NT2/D1 (cell line): ENCODE data around the gene SH3BP5.

ENCODE experiments used
- DNase-seq: peaks from one replicate; pipeline ENCODE4 v3.0.0-alpha.2; 2011; ENCODE audit warnings: low read depth, low spot score
- H3K27me3 ChIP-seq: 2 replicates; pipeline ENCODE4 v1.6.0; 2011; ENCODE audit warnings: mild to moderate bottlenecking; ENCODE audit not compliant: insufficient read length, insufficient read depth
- H3K36me3 ChIP-seq: 2 replicates; pipeline ENCODE4 v1.6.1; 2011; ENCODE audit warnings: mild to moderate bottlenecking, low read length, mixed read lengths; ENCODE audit not compliant: insufficient read depth, insufficient read length
- H3K4me1 ChIP-seq: 2 replicates; pipeline ENCODE4 v1.5.1; 2011; ENCODE audit not compliant: insufficient read depth, insufficient read length
- H3K4me3 ChIP-seq: 2 replicates; pipeline ENCODE4 v1.5.1; 2011; ENCODE audit warnings: low read depth; ENCODE audit not compliant: insufficient read length
- H3K9ac ChIP-seq: 2 replicates; pipeline ENCODE4 v1.6.0; 2011; ENCODE audit warnings: low read depth; ENCODE audit not compliant: insufficient read length
- H3K9me3 ChIP-seq: 2 replicates; pipeline ENCODE4 v1.5.1; 2011; ENCODE audit warnings: mild to moderate bottlenecking, low read length; ENCODE audit not compliant: insufficient read depth
- SUZ12 ChIP-seq: IDR thresholded peaks from 2 replicates; pipeline ENCODE4 v1.6.1; 2011; ENCODE audit not compliant: insufficient read length, insufficient read depth; ENCODE audit errors: extremely low read depth
- YY1 ChIP-seq: IDR thresholded peaks from 2 replicates; pipeline ENCODE4 v1.6.1; 2011; ENCODE audit not compliant: insufficient read length, insufficient read depth
- ZNF274 ChIP-seq: IDR thresholded peaks from 2 replicates; pipeline ENCODE4 v1.6.1; 2011; ENCODE audit warnings: mild to moderate bottlenecking, low read depth, low read length

SH3BP5 gene

DNA sequence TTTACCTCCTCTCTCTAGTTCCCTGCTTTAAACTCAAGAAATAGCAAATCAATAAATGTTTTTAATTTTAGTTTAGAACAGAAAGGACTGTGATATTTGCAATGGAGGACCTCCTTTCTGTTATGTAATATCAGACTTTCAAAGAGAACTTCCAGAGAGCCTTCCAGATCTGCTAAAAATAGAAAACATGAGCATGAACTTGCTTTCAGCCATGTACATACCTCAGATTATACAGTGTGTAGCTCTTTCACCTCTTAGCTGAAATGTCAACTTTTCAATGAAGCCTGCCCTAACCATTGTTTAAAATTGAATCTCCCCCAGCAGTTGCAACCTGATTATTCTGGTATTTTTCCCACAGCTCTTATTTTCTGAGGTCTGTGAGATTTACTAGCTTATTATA is 113.7 kb downstream of the SH3BP5 start:
- DNase-seq: no peak
- Histone ChIP-seq H3K9me3 (no peaks in the 10 kb centered on the region), H3K36me3 (peaks cover 77% of the 10 kb centered on the region), H3K4me3 (no peak overlapping the region), H3K27me3 (no peaks in the 10 kb centered on the region), H3K9ac (no peak overlapping the region), H3K4me1 (no peaks in the 10 kb centered on the region)
- TF ChIP-seq ZNF274 (no peak), YY1 (no peak), SUZ12 (no peak)

- H3K4me1 ChIP-seq: no peaks in the 10 kb centered on the region
- no peak for DNase-seq
- peaks cover 83% of the 10 kb centered on the region for H3K36me3 ChIP-seq
- H3K9ac ChIP-seq: no peak overlapping the region
- TF ChIP-seq YY1 (no peak), ZNF274 (no peak), SUZ12 (no peak)
- no peak overlapping the region for H3K4me3 ChIP-seq
- no peaks in the 10 kb centered on the region for H3K27me3 ChIP-seq
- H3K9me3 ChIP-seq: no peaks in the 10 kb centered on the region
Observed at GRCh38 chr3:15217841-15218267, 114.5 kb downstream of the SH3BP5 start.

DNA sequence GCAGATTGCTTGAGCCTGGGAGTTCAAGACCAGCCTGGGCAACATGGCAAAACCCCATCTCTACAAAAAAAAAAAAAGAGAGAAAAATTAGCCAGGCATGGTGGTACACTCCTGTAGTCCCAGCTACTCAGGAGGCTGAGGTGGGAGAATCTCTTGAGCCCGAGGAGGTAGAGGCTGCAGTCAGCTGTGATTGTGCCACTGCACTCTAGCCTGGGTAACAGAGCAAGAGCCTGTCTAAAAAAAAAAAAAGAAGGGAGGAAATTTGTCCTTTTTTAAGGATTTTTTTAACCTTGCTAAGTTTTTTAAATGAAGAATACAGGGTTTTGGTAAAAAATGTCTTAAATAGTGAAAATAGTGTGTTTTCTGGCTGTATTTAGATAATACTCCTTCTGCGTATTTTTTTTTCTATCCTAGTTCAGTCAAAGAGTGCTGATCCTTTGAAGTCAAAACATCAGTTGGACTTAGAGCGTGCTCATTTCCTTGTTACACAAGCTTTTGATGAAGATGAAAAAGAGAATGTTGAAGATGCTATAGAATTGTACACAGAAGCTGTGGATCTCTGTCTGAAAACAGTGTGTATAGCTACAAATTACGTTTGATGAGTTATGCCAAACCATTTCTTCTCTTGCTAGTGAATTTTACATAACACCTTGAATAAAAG is 115.2 kb downstream of the SH3BP5 start:
- no peak overlapping the region for H3K4me3 ChIP-seq
- peaks cover 84% of the 10 kb centered on the region for H3K36me3 ChIP-seq
- H3K9ac ChIP-seq: no peak overlapping the region
- H3K4me1 ChIP-seq: no peaks in the 10 kb centered on the region
- no peaks in the 10 kb centered on the region for H3K27me3 ChIP-seq
- H3K9me3 ChIP-seq: no peaks in the 10 kb centered on the region
- no peak for DNase-seq
- TF ChIP-seq ZNF274 (no peak), YY1 (no peak), SUZ12 (no peak)

DNA sequence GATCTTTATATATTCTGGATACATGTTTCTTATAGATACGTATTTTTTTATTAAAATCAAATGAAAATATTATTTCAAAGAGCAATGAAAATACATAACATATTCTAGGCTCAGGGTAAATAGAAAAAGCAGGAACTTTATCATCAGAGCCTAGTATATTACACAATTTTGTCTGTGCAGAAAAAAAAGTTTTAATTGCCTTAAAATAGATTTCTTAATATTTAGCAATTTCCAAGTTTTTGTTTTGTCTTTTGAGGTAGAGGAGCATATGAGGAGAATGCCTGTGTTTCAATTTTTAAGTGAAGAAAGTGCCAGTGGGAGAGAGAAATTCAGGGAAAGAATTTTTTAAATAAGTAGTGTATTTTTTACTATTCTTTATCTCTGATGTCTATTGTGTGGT is 115.9 kb downstream of the SH3BP5 start:
- Histone ChIP-seq H3K4me3 (no peak overlapping the region), H3K36me3 (peaks cover 84% of the 10 kb centered on the region), H3K9ac (no peak overlapping the region), H3K4me1 (no peaks in the 10 kb centered on the region), H3K9me3 (no peaks in the 10 kb centered on the region), H3K27me3 (no peaks in the 10 kb centered on the region)
- DNase-seq: no peak
- TF ChIP-seq SUZ12 (no peak), ZNF274 (no peak), YY1 (no peak)

- H3K27me3 ChIP-seq: no peaks in the 10 kb centered on the region
- no peak overlapping the region for H3K4me3 ChIP-seq
- no peak for DNase-seq
- H3K4me1 ChIP-seq: no peaks in the 10 kb centered on the region
- TF ChIP-seq ZNF274: no peak
- no peak for TF ChIP-seq YY1
- no peak for TF ChIP-seq SUZ12
- no peak overlapping the region for H3K9ac ChIP-seq
- no peaks in the 10 kb centered on the region for H3K9me3 ChIP-seq
- peaks cover 85% of the 10 kb centered on the region for H3K36me3 ChIP-seq
Observed at GRCh38 chr3:15215996-15216395, 116.4 kb downstream of the SH3BP5 start.

DNA sequence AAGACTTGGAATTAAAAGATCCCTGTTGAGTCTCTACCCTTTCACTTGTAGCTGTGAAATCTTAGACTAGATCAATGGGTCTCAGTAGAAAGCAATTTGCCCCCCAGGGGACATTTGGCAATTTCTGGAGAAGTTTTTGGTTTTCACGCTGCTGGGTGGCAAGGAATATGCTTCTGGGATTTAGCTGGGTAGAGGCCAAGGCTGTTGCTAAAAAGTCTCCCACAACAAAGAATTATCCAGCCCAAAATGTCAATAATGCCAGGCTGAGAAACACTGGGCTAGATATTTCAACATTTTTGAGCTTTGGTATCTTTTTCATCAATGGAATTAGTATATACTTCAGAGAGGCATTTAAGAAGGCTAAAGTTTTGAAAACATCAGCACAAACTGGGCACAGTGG is 117.6 kb downstream of the SH3BP5 start:
- Histone ChIP-seq H3K27me3 (no peaks in the 10 kb centered on the region), H3K4me1 (no peaks in the 10 kb centered on the region), H3K36me3 (peaks cover 85% of the 10 kb centered on the region), H3K9ac (no peak overlapping the region), H3K4me3 (no peak overlapping the region), H3K9me3 (no peaks in the 10 kb centered on the region)
- TF ChIP-seq ZNF274: no peak
- TF ChIP-seq YY1: no peak
- no peak for TF ChIP-seq SUZ12
- DNase-seq: no peak

DNA sequence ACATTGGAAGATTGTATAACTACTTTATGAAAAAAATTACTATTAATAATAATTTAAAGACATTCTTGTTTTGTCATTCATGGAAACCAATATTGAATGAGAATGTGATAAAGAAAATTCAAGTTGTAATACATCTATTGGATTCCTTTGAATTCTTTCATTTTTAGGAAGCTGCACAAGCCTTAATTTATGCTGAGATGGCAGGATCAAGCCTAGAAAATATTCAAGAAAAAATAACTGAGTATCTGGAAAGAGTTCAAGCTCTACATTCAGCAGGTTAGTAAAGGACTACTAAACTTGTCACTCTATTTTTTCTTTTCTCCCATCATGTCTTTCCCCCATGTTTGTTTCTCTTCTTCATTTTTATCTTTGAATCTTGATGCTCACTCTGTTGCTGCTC is 120.4 kb downstream of the SH3BP5 start:
- Histone ChIP-seq H3K4me3 (no peak overlapping the region), H3K27me3 (no peaks in the 10 kb centered on the region), H3K9ac (no peak overlapping the region), H3K9me3 (no peaks in the 10 kb centered on the region), H3K4me1 (no peaks in the 10 kb centered on the region), H3K36me3 (peaks cover 70% of the 10 kb centered on the region)
- no peak for TF ChIP-seq SUZ12
- TF ChIP-seq ZNF274: no peak
- TF ChIP-seq YY1: no peak
- no peak for DNase-seq
